HCT116 (cell line): ENCODE measurements around the gene RNF180. TPM values are rescaled to one million over a fixed set of nuclear protein-coding genes. Genes with fewer than 3 reads are reported as not detected.

Experiments
- ATAC-seq: fragments of 200-7000 bp; cut with Tn5 transposase; 2 replicates; pipeline ENCODE4 v1.9.1; 2020; ENCODE audit warnings: mild to moderate bottlenecking, moderate library complexity
- BruUV-seq: library from RNA; stranded (reverse); fragments of 400-500 nt; replicated peaks from 2 replicates; lab custom pipeline; 2021; lab: Mats Ljungman, UMichigan
- CTCF ChIA-PET: fragments of 300-600 bp; sonication (Branson Sonifier 250); formaldehyde crosslinking; loops from one replicate; lab custom pipeline; 2021; ENCODE audit warnings: antibody characterized with exemption; lab: Charles Lee
- POLR2A ChIA-PET: fragments of 300-600, 350-600 bp; sonication (Branson Sonifier 250); formaldehyde crosslinking; loops from one replicate; lab custom pipeline; 2021; ENCODE audit warnings: antibody characterized with exemption; lab: Charles Lee
- RAD21 ChIA-PET, 2 experiments: fragments of 300-600 bp; sonication (Branson Sonifier 250); formaldehyde crosslinking; loops; one replicate each; lab custom pipeline; 2023; ENCODE audit warnings: low total read pairs in 2 of 2; ENCODE audit not compliant: uncharacterized antibody in 2 of 2, unreplicated experiment in 2 of 2, low non-redundant PET in 1 of 2; lab: Charles Lee
- DNase-seq: peaks from one replicate; pipeline ENCODE4 v3.0.0-alpha.2; 2010; ENCODE audit warnings: low read depth, low spot score
- H2AFZ ChIP-seq: fragments of 200-600 bp; shearing (Covaris generic), sonication (generic); 2 replicates; pipeline ENCODE4 v1.6.1; 2017; ENCODE audit warnings: low read depth, mixed run types, mixed read lengths, antibody characterized with exemption, low read length; ENCODE audit not compliant: poor library complexity, severe bottlenecking
- H3K27ac ChIP-seq: 2 replicates; pipeline ENCODE4 v1.5.1; 2012; ENCODE audit warnings: low read depth, low read length
- H3K27me3 ChIP-seq: fragments of 200-600 bp; sonication (generic); 2 replicates; pipeline ENCODE4 v1.6.1; 2016; ENCODE audit warnings: mixed run types, low read length, mixed read lengths; ENCODE audit not compliant: insufficient read depth
- H3K36me3 ChIP-seq, 2 experiments: fragments of 200-500 bp in 1 of 2; fragments of 200-600 bp in 1 of 2; sonication (Bioruptor generic) in 1 of 2; sonication (generic) in 1 of 2; 2 replicates each; pipeline versions ENCODE4 v1.5.1 to v1.6.1; 2014 to 2016; ENCODE audit warnings: low read length in 2 of 2, inconsistent platforms in 1 of 2, mixed read lengths in 1 of 2, mixed run types in 1 of 2; ENCODE audit not compliant: insufficient read depth in 2 of 2, control insufficient read depth in 1 of 2
- H3K4me1 ChIP-seq, 2 experiments: fragments of 200-600 bp in 1 of 2; sonication (generic) in 1 of 2; 2 replicates each; pipeline versions ENCODE4 v1.5.1 to v1.6.1; 2012 to 2017; ENCODE audit warnings: low read length in 2 of 2, inconsistent platforms in 1 of 2, mild to moderate bottlenecking in 1 of 2, mixed read lengths in 1 of 2, mixed run types in 1 of 2, moderate library complexity in 1 of 2; ENCODE audit not compliant: insufficient read depth in 2 of 2, control insufficient read depth in 1 of 2
- H3K4me2 ChIP-seq: fragments of 200-600 bp; sonication (generic); 2 replicates; pipeline ENCODE4 v1.6.1; 2017; ENCODE audit warnings: mixed run types, low read length, mixed read lengths
- H3K4me3 ChIP-seq, 2 experiments: fragments of 200-600 bp in 1 of 2; sonication (generic) in 1 of 2; replicated peaks in 1 of 2; 2 replicates each; pipeline ENCODE4 v1.5.1; 2011 to 2016; ENCODE audit warnings: low read length in 2 of 2, control low read depth in 1 of 2, low read depth in 1 of 2, mild to moderate bottlenecking in 1 of 2, mixed read lengths in 1 of 2, mixed run types in 1 of 2
- H3K79me2 ChIP-seq: fragments of 200-600 bp; sonication (generic); 2 replicates; pipeline ENCODE4 v1.6.1; 2017; ENCODE audit warnings: mild to moderate bottlenecking, mixed run types, low read length, moderate library complexity, mixed read lengths; ENCODE audit not compliant: insufficient read depth
- H3K9ac ChIP-seq: fragments of 200-600 bp; sonication (generic); 2 replicates; pipeline ENCODE4 v1.6.1; 2016; ENCODE audit warnings: low read length, mixed read lengths
- H3K9me2 ChIP-seq: fragments of 200-600 bp; sonication (generic), shearing (Covaris generic); 2 replicates; pipeline ENCODE4 v1.6.1; 2017; ENCODE audit warnings: mixed run types, mild to moderate bottlenecking, moderate library complexity; ENCODE audit not compliant: insufficient read depth
- H3K9me3 ChIP-seq, 2 experiments: fragments of 200-500 bp in 1 of 2; fragments of 200-600 bp in 1 of 2; sonication (Bioruptor generic) in 1 of 2; sonication (generic) in 1 of 2; 2 replicates each; pipeline ENCODE4 v1.6.1; 2014 to 2017; ENCODE audit warnings: low read length in 2 of 2, mixed read lengths in 2 of 2, inconsistent platforms in 1 of 2, low read depth in 1 of 2, mild to moderate bottlenecking in 1 of 2, mixed run types in 1 of 2, moderate library complexity in 1 of 2; ENCODE audit not compliant: control insufficient read depth in 1 of 2, insufficient read depth in 1 of 2
- H4K20me1 ChIP-seq: fragments of 200-600 bp; sonication (generic), shearing (Covaris generic); 2 replicates; pipeline ENCODE4 v1.6.1; 2017; ENCODE audit warnings: mixed run types, mild to moderate bottlenecking, moderate library complexity; ENCODE audit not compliant: insufficient read depth
- CBX3 ChIP-seq: IDR thresholded peaks from 2 replicates; pipeline ENCODE4 v1.6.1; 2012; ENCODE audit warnings: low read depth
- CEBPB ChIP-seq: IDR thresholded peaks from 2 replicates; pipeline ENCODE4 v1.6.1; 2012; ENCODE audit warnings: low read depth
- EGR1 ChIP-seq: IDR thresholded peaks from 2 replicates; pipeline ENCODE4 v1.6.1; 2012; ENCODE audit warnings: low read depth
- ELF1 ChIP-seq: IDR thresholded peaks from 2 replicates; pipeline ENCODE4 v1.6.1; 2012; ENCODE audit warnings: low read depth, borderline replicate concordance
- EZH2 ChIP-seq: fragments of 200-600 bp; sonication (generic); IDR thresholded peaks from 2 replicates; pipeline ENCODE4 v1.6.1; 2017; ENCODE audit warnings: antibody characterized with exemption, mixed run types
- EZH2phosphoT487 ChIP-seq: fragments of 200-600 bp; IDR thresholded peaks from 2 replicates; pipeline ENCODE4 v1.6.1; 2018; ENCODE audit warnings: antibody characterized with exemption, borderline replicate concordance
- FOSL1 ChIP-seq: IDR thresholded peaks from 2 replicates; pipeline ENCODE4 v1.6.1; 2012; ENCODE audit warnings: low read depth
- JUND ChIP-seq: IDR thresholded peaks from 2 replicates; pipeline ENCODE4 v1.6.1; 2012
- POLR2A ChIP-seq: IDR thresholded peaks from 2 replicates; pipeline ENCODE4 v1.7.0; 2011; ENCODE audit warnings: borderline replicate concordance; ENCODE audit not compliant: insufficient read depth, insufficient read length; ENCODE audit errors: extremely low read depth
- RAD21 ChIP-seq: IDR thresholded peaks from 2 replicates; pipeline ENCODE4 v1.6.1; 2012; ENCODE audit warnings: low read depth, mild to moderate bottlenecking
- SIN3A ChIP-seq: IDR thresholded peaks from 2 replicates; pipeline ENCODE4 v1.6.1; 2012; ENCODE audit warnings: low read depth
- SP1 ChIP-seq: IDR thresholded peaks from 2 replicates; pipeline ENCODE4 v1.6.1; 2012; ENCODE audit warnings: low read depth
- TCF7L2 ChIP-seq: IDR thresholded peaks from 2 replicates; pipeline ENCODE4 v1.7.0; 2011; ENCODE audit warnings: borderline replicate concordance, inconsistent platforms; ENCODE audit not compliant: insufficient read depth, insufficient read length; ENCODE audit errors: extremely low read depth
- YY1 ChIP-seq: IDR thresholded peaks from 2 replicates; pipeline ENCODE4 v1.6.1; 2011; ENCODE audit warnings: low read length, low read depth, moderate library complexity, mild to moderate bottlenecking; ENCODE audit not compliant: insufficient replicate concordance; ENCODE audit errors: extremely low read depth
- ZNF274 ChIP-seq: fragments of 200-500 bp; sonication (Bioruptor generic); IDR thresholded peaks from 2 replicates; pipeline ENCODE4 v1.6.1; 2014; ENCODE audit warnings: mild to moderate bottlenecking, low read depth, low read length, inconsistent platforms
- intact Hi-C: fragments of 100-400 bp; cut with micrococcal nuclease; formaldehyde crosslinking; loops from 2 replicates; pipeline ENCODE4 v1.10.0; 2022
- total RNA-seq: library from RNA; stranded (reverse); gene quantifications from one replicate; pipeline ENCODE4 v1.2.1, GENCODE V29; 2021; ENCODE audit not compliant: unreplicated experiment
- TF ChIP-seq, protein P1 (sequence below): IDR thresholded peaks from 2 replicates; pipeline ENCODE4 v1.6.1; 2012; ENCODE audit warnings: low read depth
- TF ChIP-seq, protein P2 (sequence below), 3 experiments: fragments of 200-600 bp in 1 of 3; sonication (generic) in 1 of 3; IDR thresholded peaks in 2 of 3; conservative IDR thresholded peaks in 1 of 3; 2 replicates each; pipeline ENCODE4 v1.5.1; 2012 to 2017; ENCODE audit warnings: low read depth in 2 of 3, low read length in 2 of 3, antibody characterized with exemption in 1 of 3, borderline replicate concordance in 1 of 3, control low read depth in 1 of 3, mild to moderate bottlenecking in 1 of 3, mixed read lengths in 1 of 3, mixed run types in 1 of 3, moderate library complexity in 1 of 3; ENCODE audit not compliant: insufficient read depth in 1 of 3
- TF ChIP-seq, protein P3 (sequence below): IDR thresholded peaks from 2 replicates; pipeline ENCODE4 v1.6.1; 2011; ENCODE audit warnings: mild to moderate bottlenecking, low read length, moderate library complexity; ENCODE audit not compliant: insufficient replicate concordance; ENCODE audit errors: extremely low read depth
- TF ChIP-seq, protein P4 (sequence below): IDR thresholded peaks from 2 replicates; pipeline ENCODE4 v1.6.1; 2012

Gene RNF180
- total RNA-seq, 1 experiment from 2014 or later = not detected

DNA sequence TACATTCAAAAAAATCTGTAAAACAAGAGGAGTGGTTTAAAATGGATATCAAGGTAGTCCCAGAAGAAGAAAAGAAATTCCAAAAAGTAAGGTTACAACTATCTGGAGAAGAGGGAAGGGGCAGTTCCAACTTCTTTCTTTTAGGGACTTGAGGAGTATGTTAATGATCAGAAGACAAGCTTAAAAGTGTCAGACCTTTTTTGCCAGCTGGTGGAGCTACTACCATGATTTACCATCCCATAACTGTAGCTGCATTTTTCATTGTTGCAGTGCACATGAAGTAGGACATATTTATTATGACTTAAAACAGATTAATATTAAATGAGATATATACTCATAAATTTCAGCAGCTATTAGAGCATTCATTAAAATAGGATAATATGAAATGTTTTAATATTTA lies 181.7 kb downstream of the RNF180 start:
- Histone ChIP-seq H3K27me3 (no peaks in the 10 kb centered on the region), H3K4me3 (no peak overlapping the region), H2AFZ (no peak overlapping the region), H3K36me3 (no peaks in the 10 kb centered on the region), H4K20me1 (no peaks in the 10 kb centered on the region), H3K27ac (no peak overlapping the region), H3K9me2 (no peaks in the 10 kb centered on the region), H3K9ac (no peak overlapping the region), H3K79me2 (no peaks in the 10 kb centered on the region), H3K9me3 (no peaks in the 10 kb centered on the region), H3K4me1 (no peaks in the 10 kb centered on the region), H3K4me2 (no peak overlapping the region)
- no TSS peak for BruUV-seq
- ChIA-PET RAD21 (no interaction called here), POLR2A (no interaction called here), CTCF (interaction anchor here (1.0 to 1.4 kb wide), 2 partner anchors 248 to 264 kb away, joined by 5 to 9 read pairs; no protein-coding TSS in a partner anchor)
- no peak for TF ChIP-seq SIN3A
- no peak for TF ChIP-seq ZNF274
- TF ChIP-seq, protein P1, sequence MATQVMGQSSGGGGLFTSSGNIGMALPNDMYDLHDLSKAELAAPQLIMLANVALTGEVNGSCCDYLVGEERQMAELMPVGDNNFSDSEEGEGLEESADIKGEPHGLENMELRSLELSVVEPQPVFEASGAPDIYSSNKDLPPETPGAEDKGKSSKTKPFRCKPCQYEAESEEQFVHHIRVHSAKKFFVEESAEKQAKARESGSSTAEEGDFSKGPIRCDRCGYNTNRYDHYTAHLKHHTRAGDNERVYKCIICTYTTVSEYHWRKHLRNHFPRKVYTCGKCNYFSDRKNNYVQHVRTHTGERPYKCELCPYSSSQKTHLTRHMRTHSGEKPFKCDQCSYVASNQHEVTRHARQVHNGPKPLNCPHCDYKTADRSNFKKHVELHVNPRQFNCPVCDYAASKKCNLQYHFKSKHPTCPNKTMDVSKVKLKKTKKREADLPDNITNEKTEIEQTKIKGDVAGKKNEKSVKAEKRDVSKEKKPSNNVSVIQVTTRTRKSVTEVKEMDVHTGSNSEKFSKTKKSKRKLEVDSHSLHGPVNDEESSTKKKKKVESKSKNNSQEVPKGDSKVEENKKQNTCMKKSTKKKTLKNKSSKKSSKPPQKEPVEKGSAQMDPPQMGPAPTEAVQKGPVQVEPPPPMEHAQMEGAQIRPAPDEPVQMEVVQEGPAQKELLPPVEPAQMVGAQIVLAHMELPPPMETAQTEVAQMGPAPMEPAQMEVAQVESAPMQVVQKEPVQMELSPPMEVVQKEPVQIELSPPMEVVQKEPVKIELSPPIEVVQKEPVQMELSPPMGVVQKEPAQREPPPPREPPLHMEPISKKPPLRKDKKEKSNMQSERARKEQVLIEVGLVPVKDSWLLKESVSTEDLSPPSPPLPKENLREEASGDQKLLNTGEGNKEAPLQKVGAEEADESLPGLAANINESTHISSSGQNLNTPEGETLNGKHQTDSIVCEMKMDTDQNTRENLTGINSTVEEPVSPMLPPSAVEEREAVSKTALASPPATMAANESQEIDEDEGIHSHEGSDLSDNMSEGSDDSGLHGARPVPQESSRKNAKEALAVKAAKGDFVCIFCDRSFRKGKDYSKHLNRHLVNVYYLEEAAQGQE = no peak
- TF ChIP-seq EGR1 = no peak
- no peak for TF ChIP-seq EZH2
- TF ChIP-seq CEBPB = no peak
- no peak for TF ChIP-seq FOSL1
- no peak for TF ChIP-seq POLR2A
- TF ChIP-seq ELF1 = no peak
- TF ChIP-seq TCF7L2 = no peak
- TF ChIP-seq RAD21 = no peak
- TF ChIP-seq, protein P2, sequence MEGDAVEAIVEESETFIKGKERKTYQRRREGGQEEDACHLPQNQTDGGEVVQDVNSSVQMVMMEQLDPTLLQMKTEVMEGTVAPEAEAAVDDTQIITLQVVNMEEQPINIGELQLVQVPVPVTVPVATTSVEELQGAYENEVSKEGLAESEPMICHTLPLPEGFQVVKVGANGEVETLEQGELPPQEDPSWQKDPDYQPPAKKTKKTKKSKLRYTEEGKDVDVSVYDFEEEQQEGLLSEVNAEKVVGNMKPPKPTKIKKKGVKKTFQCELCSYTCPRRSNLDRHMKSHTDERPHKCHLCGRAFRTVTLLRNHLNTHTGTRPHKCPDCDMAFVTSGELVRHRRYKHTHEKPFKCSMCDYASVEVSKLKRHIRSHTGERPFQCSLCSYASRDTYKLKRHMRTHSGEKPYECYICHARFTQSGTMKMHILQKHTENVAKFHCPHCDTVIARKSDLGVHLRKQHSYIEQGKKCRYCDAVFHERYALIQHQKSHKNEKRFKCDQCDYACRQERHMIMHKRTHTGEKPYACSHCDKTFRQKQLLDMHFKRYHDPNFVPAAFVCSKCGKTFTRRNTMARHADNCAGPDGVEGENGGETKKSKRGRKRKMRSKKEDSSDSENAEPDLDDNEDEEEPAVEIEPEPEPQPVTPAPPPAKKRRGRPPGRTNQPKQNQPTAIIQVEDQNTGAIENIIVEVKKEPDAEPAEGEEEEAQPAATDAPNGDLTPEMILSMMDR (IDR thresholded peaks at IDR 0.05 in 2 of 3, conservative IDR thresholded peaks at IDR 0.05 in 1 of 3; ENCODE audit: borderline replicate concordance in 1 of 3, insufficient read depth in 1 of 3, low read depth in 2 of 3, low read length in 2 of 3) = no peak
- TF ChIP-seq EZH2phosphoT487 = no peak
- TF ChIP-seq, protein P3, sequence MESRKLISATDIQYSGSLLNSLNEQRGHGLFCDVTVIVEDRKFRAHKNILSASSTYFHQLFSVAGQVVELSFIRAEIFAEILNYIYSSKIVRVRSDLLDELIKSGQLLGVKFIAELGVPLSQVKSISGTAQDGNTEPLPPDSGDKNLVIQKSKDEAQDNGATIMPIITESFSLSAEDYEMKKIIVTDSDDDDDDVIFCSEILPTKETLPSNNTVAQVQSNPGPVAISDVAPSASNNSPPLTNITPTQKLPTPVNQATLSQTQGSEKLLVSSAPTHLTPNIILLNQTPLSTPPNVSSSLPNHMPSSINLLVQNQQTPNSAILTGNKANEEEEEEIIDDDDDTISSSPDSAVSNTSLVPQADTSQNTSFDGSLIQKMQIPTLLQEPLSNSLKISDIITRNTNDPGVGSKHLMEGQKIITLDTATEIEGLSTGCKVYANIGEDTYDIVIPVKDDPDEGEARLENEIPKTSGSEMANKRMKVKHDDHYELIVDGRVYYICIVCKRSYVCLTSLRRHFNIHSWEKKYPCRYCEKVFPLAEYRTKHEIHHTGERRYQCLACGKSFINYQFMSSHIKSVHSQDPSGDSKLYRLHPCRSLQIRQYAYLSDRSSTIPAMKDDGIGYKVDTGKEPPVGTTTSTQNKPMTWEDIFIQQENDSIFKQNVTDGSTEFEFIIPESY = no peak
- no peak for TF ChIP-seq SP1
- TF ChIP-seq JUND = no peak
- TF ChIP-seq, protein P4, sequence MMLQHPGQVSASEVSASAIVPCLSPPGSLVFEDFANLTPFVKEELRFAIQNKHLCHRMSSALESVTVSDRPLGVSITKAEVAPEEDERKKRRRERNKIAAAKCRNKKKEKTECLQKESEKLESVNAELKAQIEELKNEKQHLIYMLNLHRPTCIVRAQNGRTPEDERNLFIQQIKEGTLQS = no peak
- no peak for TF ChIP-seq CBX3
- no peak for TF ChIP-seq YY1
- DNase-seq = no peak
- ATAC-seq = no peak
- intact Hi-C loops = no loop called here
